H9 (cell line): ENCODE results near the gene BEST4. TPM values are rescaled to one million over a fixed set of nuclear protein-coding genes. Genes with fewer than 3 reads are reported as not detected.

Source experiments
- DNase-seq: peaks from one replicate; pipeline ENCODE4 v3.0.0-alpha.2; 2017
- H2AFZ ChIP-seq: one replicate; pipeline ENCODE4 v1.6.1; 2013; ENCODE audit warnings: mild to moderate bottlenecking, low read length, control low read depth, moderate library complexity
- H2AK5ac ChIP-seq: 2 replicates; pipeline ENCODE4 v1.6.1; 2013; ENCODE audit warnings: low read length, control low read depth, mixed read lengths; ENCODE audit not compliant: insufficient read length
- H2BK120ac ChIP-seq: one replicate; pipeline ENCODE4 v1.6.1; 2013; ENCODE audit warnings: low read depth, mild to moderate bottlenecking, low read length, control low read depth, inconsistent platforms; ENCODE audit not compliant: poor library complexity, severe bottlenecking
- H2BK12ac ChIP-seq: 2 replicates; pipeline ENCODE4 v1.6.1; 2013; ENCODE audit warnings: low read length, control low read depth, mixed read lengths, low read depth; ENCODE audit not compliant: insufficient read length
- H2BK15ac ChIP-seq: 2 replicates; pipeline ENCODE4 v1.6.1; 2013; ENCODE audit warnings: low read depth, low read length, control low read depth
- H2BK20ac ChIP-seq: one replicate; pipeline ENCODE4 v1.6.1; 2013; ENCODE audit warnings: low read depth, mild to moderate bottlenecking, low read length, control low read depth, inconsistent platforms; ENCODE audit not compliant: poor library complexity, severe bottlenecking
- H2BK5ac ChIP-seq: 2 replicates; pipeline ENCODE4 v1.6.1; 2013; ENCODE audit warnings: low read length, control low read depth, mixed read lengths; ENCODE audit not compliant: insufficient read length
- H3K14ac ChIP-seq: 2 replicates; pipeline ENCODE4 v1.6.1; 2013; ENCODE audit warnings: low read length, control low read depth; ENCODE audit not compliant: insufficient read depth
- H3K18ac ChIP-seq: 2 replicates; pipeline ENCODE4 v1.6.1; 2013; ENCODE audit warnings: low read depth, mild to moderate bottlenecking, mixed read lengths, low read length, control low read depth; ENCODE audit not compliant: insufficient read length
- H3K23ac ChIP-seq: 2 replicates; pipeline ENCODE4 v1.6.1; 2013; ENCODE audit warnings: low read length, control low read depth, mixed read lengths, low read depth; ENCODE audit not compliant: insufficient read length
- H3K23me2 ChIP-seq: 2 replicates; pipeline ENCODE4 v1.6.1; 2013; ENCODE audit warnings: low read depth, mild to moderate bottlenecking, mixed read lengths, low read length, control low read depth; ENCODE audit not compliant: insufficient read length, poor library complexity, severe bottlenecking
- H3K27ac ChIP-seq: 2 replicates; pipeline ENCODE4 v1.5.1; 2013; ENCODE audit warnings: low read length, control low read depth, mixed read lengths, low read depth; ENCODE audit not compliant: insufficient read length
- H3K27me3 ChIP-seq: 2 replicates; pipeline ENCODE4 v1.6.1; 2013; ENCODE audit warnings: low read length, control low read depth, inconsistent platforms; ENCODE audit not compliant: insufficient read depth
- H3K4ac ChIP-seq: 2 replicates; pipeline ENCODE4 v1.6.1; 2013; ENCODE audit warnings: low read depth, mild to moderate bottlenecking, control low read depth, inconsistent platforms, low read length, moderate library complexity
- H3K4me1 ChIP-seq: 2 replicates; pipeline ENCODE4 v1.6.1; 2013; ENCODE audit warnings: low read length, control low read depth, inconsistent platforms; ENCODE audit not compliant: insufficient read depth
- H3K4me2 ChIP-seq: 2 replicates; pipeline ENCODE4 v1.6.1; 2013; ENCODE audit warnings: low read length, control low read depth, mixed read lengths; ENCODE audit not compliant: insufficient read length, insufficient read depth
- H3K56ac ChIP-seq: 2 replicates; pipeline ENCODE4 v1.6.1; 2013; ENCODE audit warnings: low read depth, mild to moderate bottlenecking, mixed read lengths, low read length, control low read depth; ENCODE audit not compliant: insufficient read length
- H3K79me1 ChIP-seq: 2 replicates; pipeline ENCODE4 v1.6.1; 2013; ENCODE audit warnings: low read depth, mild to moderate bottlenecking, moderate library complexity, low read length, control low read depth, inconsistent platforms; ENCODE audit not compliant: insufficient read depth, poor library complexity, severe bottlenecking
- H3K79me2 ChIP-seq: 2 replicates; pipeline ENCODE4 v1.6.1; 2013; ENCODE audit warnings: low read length, control low read depth, inconsistent platforms; ENCODE audit not compliant: insufficient read depth
- H3K9ac ChIP-seq: 2 replicates; pipeline ENCODE4 v1.6.1; 2013; ENCODE audit warnings: low read length, control low read depth, mixed read lengths; ENCODE audit not compliant: insufficient read length; ENCODE audit errors: extremely low read depth
- H3K9me3 ChIP-seq: one replicate; pipeline ENCODE4 v1.6.1; 2013; ENCODE audit warnings: low read depth, low read length, inconsistent platforms; ENCODE audit not compliant: control insufficient read depth
- H3T11ph ChIP-seq: one replicate; pipeline ENCODE4 v1.6.1; 2013; ENCODE audit warnings: mild to moderate bottlenecking, low read length, control low read depth, inconsistent platforms
- H4K20me1 ChIP-seq: one replicate; pipeline ENCODE4 v1.6.1; 2013; ENCODE audit not compliant: control insufficient read depth, insufficient read length, insufficient read depth
- H4K5ac ChIP-seq: 2 replicates; pipeline ENCODE4 v1.6.1; 2013; ENCODE audit warnings: low read depth, mild to moderate bottlenecking, mixed read lengths, low read length, control low read depth; ENCODE audit not compliant: insufficient read length
- H4K8ac ChIP-seq: replicated peaks from 2 replicates; pipeline ENCODE4 v1.6.1; 2013; ENCODE audit warnings: low read length, control low read depth, mixed read lengths, low read depth; ENCODE audit not compliant: insufficient read length
- H4K91ac ChIP-seq: 2 replicates; pipeline ENCODE4 v1.6.1; 2013; ENCODE audit warnings: low read depth, mild to moderate bottlenecking, moderate library complexity, mixed read lengths, low read length, control low read depth; ENCODE audit not compliant: insufficient read length
- H3K27ac Mint-ChIP-seq, 3 experiments: 2 replicates in 2 of 3; 3 replicates in 1 of 3; pipeline ENCODE4 v1.8.0; 2020 to 2021; ENCODE audit warnings: mixed read lengths in 3 of 3, mild to moderate bottlenecking in 1 of 3, moderate library complexity in 1 of 3
- H3K27me3 Mint-ChIP-seq: 2 replicates; pipeline ENCODE4 v1.8.0; 2021; ENCODE audit warnings: low read depth, mild to moderate bottlenecking, moderate library complexity, mixed read lengths
- H3K36me3 Mint-ChIP-seq, 3 experiments: 2 replicates in 2 of 3; 3 replicates in 1 of 3; pipeline ENCODE4 v1.8.0; 2020 to 2021; ENCODE audit warnings: low read depth in 3 of 3, mixed read lengths in 3 of 3; ENCODE audit not compliant: insufficient read depth in 1 of 3
- H3K4me1 Mint-ChIP-seq, 2 experiments: 2 replicates each; pipeline ENCODE4 v1.8.0; 2020; ENCODE audit warnings: mixed read lengths in 2 of 2
- H3K4me3 Mint-ChIP-seq, 2 experiments: 2 replicates in 1 of 2; 3 replicates in 1 of 2; pipeline ENCODE4 v1.8.0; 2020 to 2021; ENCODE audit warnings: mild to moderate bottlenecking in 2 of 2, mixed read lengths in 2 of 2, moderate library complexity in 1 of 2
- H3K9me3 Mint-ChIP-seq, 2 experiments: 2 replicates in 1 of 2; 3 replicates in 1 of 2; pipeline ENCODE4 v1.8.0; 2020; ENCODE audit warnings: mild to moderate bottlenecking in 2 of 2, mixed read lengths in 2 of 2, moderate library complexity in 1 of 2
- WGBS: extraction: QIAGEN DNeasy Blood & Tissue Kit; methylation state at CpG from one replicate; pipeline ENCODE4 v1.1.7; 2013; ENCODE audit warnings: missing lambda C conversion rate, low lambda C conversion rate, mixed read lengths; ENCODE audit not compliant: insufficient read length; ENCODE audit errors: extremely low coverage; 5-methylcytosine and 5-hydroxymethylcytosine counted together
- total RNA-seq: library from RNA; stranded (reverse); gene quantifications from 2 replicates; pipeline ENCODE4 v1.2.1, GENCODE V29; 2021
- TF ChIP-seq, protein P1 (sequence below): fragments of 200-600 bp; sonication (generic); conservative IDR thresholded peaks from 3 replicates; pipeline ENCODE4 v1.8.0; 2021; ENCODE audit warnings: antibody characterized with exemption, mild to moderate bottlenecking

BEST4 gene
- total RNA-seq, 1 experiment from 2014 or later, result 1.1 TPM

DNA sequence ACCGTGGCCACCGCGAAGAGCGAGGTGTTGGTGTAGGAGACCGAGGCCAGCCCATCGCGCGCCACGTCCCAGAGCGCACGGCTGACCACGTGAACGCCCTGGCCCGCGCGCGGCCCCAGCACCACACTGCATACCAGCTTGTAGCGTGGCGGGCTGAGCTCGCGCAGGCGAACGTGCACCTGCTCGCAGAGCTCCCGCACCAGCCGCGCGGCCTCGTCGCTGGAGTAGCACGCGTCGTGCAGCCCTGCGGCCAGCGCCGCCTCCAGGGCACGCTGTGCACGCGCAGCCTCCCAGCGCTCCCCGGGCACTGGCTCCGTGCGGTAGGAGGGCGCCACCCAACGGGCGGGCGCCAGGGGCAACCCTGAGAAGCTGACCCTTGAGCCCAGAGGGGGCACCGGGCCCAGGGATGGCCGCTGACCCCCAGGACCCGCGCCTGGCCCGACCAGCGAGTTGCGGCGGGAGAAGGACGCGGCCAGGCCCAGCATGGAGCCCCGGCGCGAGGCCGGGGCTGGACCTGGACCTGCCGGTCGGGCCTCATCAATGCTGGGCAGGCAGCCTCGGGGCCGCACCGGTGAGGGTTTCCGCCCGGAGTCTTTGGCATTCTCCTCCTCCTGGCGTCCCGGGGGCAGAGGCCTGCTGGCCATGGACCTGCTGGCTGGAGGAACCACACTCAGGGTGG is 18.2 kb upstream of the BEST4 start:
- WGBS, result no CpG with 5 or more reads among the region's 70 CpGs
- no peak overlapping the region for H2BK20ac ChIP-seq
- TF ChIP-seq, protein P1, sequence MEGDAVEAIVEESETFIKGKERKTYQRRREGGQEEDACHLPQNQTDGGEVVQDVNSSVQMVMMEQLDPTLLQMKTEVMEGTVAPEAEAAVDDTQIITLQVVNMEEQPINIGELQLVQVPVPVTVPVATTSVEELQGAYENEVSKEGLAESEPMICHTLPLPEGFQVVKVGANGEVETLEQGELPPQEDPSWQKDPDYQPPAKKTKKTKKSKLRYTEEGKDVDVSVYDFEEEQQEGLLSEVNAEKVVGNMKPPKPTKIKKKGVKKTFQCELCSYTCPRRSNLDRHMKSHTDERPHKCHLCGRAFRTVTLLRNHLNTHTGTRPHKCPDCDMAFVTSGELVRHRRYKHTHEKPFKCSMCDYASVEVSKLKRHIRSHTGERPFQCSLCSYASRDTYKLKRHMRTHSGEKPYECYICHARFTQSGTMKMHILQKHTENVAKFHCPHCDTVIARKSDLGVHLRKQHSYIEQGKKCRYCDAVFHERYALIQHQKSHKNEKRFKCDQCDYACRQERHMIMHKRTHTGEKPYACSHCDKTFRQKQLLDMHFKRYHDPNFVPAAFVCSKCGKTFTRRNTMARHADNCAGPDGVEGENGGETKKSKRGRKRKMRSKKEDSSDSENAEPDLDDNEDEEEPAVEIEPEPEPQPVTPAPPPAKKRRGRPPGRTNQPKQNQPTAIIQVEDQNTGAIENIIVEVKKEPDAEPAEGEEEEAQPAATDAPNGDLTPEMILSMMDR, result no peak
- peaks cover 3% of the 10 kb centered on the region for H3K23me2 ChIP-seq
- peak overlapping the region; percentile 92 for H3K18ac ChIP-seq
- no peak overlapping the region for H3K56ac ChIP-seq
- H4K8ac ChIP-seq, result no peak overlapping the region
- H2AK5ac ChIP-seq, result peak overlapping the region; percentile 7
- H3K23ac ChIP-seq, result no peak overlapping the region
- no peak overlapping the region for H3K4me2 ChIP-seq
- no peak overlapping the region for H2BK15ac ChIP-seq
- no peaks in the 10 kb centered on the region for H3K79me1 ChIP-seq
- H3K9ac ChIP-seq, result no peak overlapping the region
- no peaks in the 10 kb centered on the region for H4K20me1 ChIP-seq
- H3T11ph ChIP-seq, result no peak overlapping the region
- no peak overlapping the region for H2BK5ac ChIP-seq
- Mint-ChIP-seq H3K4me3 (no peak overlapping the region), H3K27ac (no peak overlapping the region; a peak in 2 of 7 replicates), H3K9me3 (no peaks in the 10 kb centered on the region), H3K4me1 (peaks cover 36 to 38% of the 10 kb centered on the region in 2 experiments), H3K27me3 (no peaks in the 10 kb centered on the region), H3K36me3 (peaks cover 3 to 42% (median 26%) of the 10 kb centered on the region in 3 experiments)
- H3K27me3 ChIP-seq, result no peaks in the 10 kb centered on the region
- H3K79me2 ChIP-seq, result no peaks in the 10 kb centered on the region
- peak overlapping the region; percentile 55 for H2BK120ac ChIP-seq
- peak overlapping the region; percentile 96 for H4K91ac ChIP-seq
- peak overlapping the region; percentile 86 for H3K4ac ChIP-seq
- H3K4me1 ChIP-seq, result peaks cover 10% of the 10 kb centered on the region; the same call in 1 of the 2 replicates
- peak; percentile 41 for DNase-seq
- peak overlapping the region; percentile 78 for H2BK12ac ChIP-seq
- H3K14ac ChIP-seq, result peak overlapping the region; percentile 89; the same call in 1 of the 2 replicates
- no peaks in the 10 kb centered on the region for H3K9me3 ChIP-seq
- H4K5ac ChIP-seq, result no peak overlapping the region
- H3K27ac ChIP-seq, result peak overlapping the region; percentile 85
- no peak overlapping the region for H2AFZ ChIP-seq
